Measurements from ENCODE around the gene NDUFV1. TPM values are rescaled to one million over a fixed set of nuclear protein-coding genes. Genes with fewer than 3 reads are reported as not detected.
"Not testable (repeated sequence)": the region's sequence is repeated elsewhere in the genome, so short reads cannot be mapped to it uniquely, and the experiment has no call there.

Gene NDUFV1
- total and polyA plus RNA-seq, 12 donors: 295 to 712 (median 613) TPM

DNA sequence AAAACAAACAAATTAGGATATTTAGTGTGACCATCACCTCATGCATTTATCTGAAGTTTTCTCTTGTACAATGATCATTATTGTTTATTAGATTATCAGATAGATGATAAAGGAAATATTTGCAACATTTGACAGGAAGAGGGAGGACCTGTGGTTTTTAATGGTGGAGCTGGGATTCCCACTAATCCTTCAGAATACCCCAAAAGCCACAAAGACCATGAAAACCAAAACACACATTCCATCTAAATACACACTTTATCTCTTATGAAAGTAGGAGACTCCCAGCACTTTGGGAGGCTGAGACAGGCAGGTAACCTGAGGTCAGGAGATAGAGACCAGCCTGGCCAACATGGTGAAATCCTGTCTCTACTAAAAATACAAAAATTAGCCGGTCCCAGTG is 7.6 kb upstream of the NDUFV1 start:
- TF ChIP-seq, protein P1, sequence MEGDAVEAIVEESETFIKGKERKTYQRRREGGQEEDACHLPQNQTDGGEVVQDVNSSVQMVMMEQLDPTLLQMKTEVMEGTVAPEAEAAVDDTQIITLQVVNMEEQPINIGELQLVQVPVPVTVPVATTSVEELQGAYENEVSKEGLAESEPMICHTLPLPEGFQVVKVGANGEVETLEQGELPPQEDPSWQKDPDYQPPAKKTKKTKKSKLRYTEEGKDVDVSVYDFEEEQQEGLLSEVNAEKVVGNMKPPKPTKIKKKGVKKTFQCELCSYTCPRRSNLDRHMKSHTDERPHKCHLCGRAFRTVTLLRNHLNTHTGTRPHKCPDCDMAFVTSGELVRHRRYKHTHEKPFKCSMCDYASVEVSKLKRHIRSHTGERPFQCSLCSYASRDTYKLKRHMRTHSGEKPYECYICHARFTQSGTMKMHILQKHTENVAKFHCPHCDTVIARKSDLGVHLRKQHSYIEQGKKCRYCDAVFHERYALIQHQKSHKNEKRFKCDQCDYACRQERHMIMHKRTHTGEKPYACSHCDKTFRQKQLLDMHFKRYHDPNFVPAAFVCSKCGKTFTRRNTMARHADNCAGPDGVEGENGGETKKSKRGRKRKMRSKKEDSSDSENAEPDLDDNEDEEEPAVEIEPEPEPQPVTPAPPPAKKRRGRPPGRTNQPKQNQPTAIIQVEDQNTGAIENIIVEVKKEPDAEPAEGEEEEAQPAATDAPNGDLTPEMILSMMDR (IDR thresholded peaks at IDR 0.05): no peak
- intact Hi-C loops (cut with DNase I): no loop called here
- H3K27ac ChIP-seq: no peak overlapping the region
- H3K4me3 ChIP-seq: no peak overlapping the region
- no peaks in the 10 kb centered on the region for H3K4me1 ChIP-seq
- 83 to 90% methylated on average over 1 of the region's 1 CpG for WGBS, 2 donors
- H3K27me3 ChIP-seq: peaks cover 0 to 10% (median 0%) of the 10 kb centered on the region in 7 donors
- H3K36me3 ChIP-seq: no peaks in the 10 kb centered on the region
- DNase-seq: no peak
- peaks cover 0 to 7% (median 0%) of the 10 kb centered on the region in 11 donors for H3K9me3 ChIP-seq
- no peak for ATAC-seq

DNA sequence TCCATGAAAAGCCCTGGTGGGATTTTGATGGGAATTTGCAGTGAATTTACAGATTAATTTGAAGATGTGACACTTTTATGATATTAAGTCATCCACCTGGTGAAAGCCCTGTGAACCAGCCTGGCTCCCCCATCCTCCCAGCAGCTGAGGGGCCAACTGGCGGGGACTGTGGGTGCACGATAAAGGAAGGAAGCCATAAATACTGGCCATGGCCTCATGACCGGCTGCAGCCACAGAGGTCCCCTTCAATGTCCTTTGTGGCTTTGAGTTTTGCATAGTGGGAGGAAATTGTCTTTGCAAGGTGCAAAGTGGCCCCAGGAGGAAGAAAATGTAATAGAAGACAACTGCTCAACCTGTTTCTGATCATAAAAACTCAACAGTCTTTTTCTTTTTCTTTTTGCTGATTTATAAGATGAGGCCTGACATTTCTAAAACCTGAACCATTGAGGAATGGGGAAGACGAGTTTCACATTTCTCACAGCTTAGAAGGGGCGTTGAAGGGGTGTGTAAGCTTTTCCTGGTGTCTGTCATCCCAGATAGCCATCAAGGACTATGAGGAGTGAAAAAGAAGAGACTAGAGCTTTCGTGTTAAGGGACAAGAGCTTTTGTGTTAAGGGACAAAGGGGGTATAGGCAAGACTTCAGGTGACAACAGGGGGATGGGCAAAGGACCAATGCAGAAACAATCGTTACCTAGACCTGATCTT is 6.3 kb upstream of the NDUFV1 start:
- Histone ChIP-seq H3K27me3 (peaks cover 0 to 10% (median 0%) of the 10 kb centered on the region in 7 donors), H3K4me3 (no peak overlapping the region), H3K27ac (no peak overlapping the region), H3K9me3 (peaks cover 0 to 7% (median 0%) of the 10 kb centered on the region in 11 donors), H3K4me1 (peaks cover 0 to 2% (median 0%) of the 10 kb centered on the region in 9 donors), H3K36me3 (no peaks in the 10 kb centered on the region)
- 63 to 65% methylated on average over 7 of the region's 7 CpGs for WGBS, 2 donors
- no peak for ATAC-seq
- TF ChIP-seq, protein P1 (IDR thresholded peaks at IDR 0.05): no peak
- DNase-seq: no peak
- intact Hi-C loops (cut with DNase I): no loop called here

DNA sequence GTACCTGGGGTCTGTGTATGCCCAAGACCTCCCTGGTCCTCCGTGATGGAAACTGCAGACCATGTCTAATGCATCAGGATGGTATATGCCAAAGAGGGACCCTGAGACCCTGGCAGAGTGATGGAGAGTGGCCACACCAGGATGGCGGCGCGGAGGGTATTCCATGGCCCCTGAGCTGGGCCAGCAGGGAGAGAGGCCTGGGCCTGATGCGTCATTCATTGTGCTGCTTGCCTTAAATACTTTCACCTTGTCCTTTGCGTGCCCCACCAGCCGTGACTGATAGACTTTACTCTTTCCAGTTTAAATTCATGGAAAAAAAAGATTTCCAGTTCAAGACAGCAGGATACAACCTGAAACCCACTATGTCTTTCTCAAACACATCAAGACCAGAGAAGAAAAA is 5.6 kb upstream of the NDUFV1 start:
- WGBS, 2 donors: 96 to 98% methylated on average over 7 of the region's 7 CpGs
- no peak overlapping the region for H3K27ac ChIP-seq
- TF ChIP-seq, protein P1 (IDR thresholded peaks at IDR 0.05): no peak
- H3K4me3 ChIP-seq: no peak overlapping the region
- peaks cover 0 to 7% (median 0%) of the 10 kb centered on the region in 11 donors for H3K9me3 ChIP-seq
- H3K4me1 ChIP-seq: peaks cover 0 to 8% (median 4%) of the 10 kb centered on the region in 9 donors
- intact Hi-C loops (cut with DNase I): no loop called here
- no peak for DNase-seq
- no peak for ATAC-seq
- peaks cover 0 to 10% (median 0%) of the 10 kb centered on the region in 7 donors for H3K27me3 ChIP-seq
- no peaks in the 10 kb centered on the region for H3K36me3 ChIP-seq

DNA sequence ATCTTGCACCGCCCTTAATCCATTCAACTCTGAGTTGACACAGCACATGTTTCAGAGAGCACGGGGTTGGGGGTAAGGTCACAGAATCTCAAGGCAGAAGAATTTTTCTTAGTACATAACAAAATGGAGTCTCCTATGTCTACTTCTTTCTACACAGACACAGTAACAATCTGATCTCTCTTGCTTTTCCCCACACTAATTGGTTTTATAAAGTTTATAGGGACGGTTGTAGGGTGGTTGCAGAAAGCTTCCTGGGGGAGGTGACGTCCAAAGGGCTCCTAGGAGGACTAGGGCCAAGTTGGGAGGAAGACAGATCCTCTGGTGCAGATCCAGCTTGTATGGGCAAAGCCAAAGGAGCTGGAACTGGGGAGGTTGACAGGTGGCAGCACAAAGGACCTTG is 2.6 kb upstream of the NDUFV1 start:
- WGBS, 2 donors: 69 to 83% methylated on average over 2 of the region's 4 CpGs
- H3K36me3 ChIP-seq; H3K4me3 ChIP-seq; ATAC-seq; H3K27me3 ChIP-seq; intact Hi-C loops (cut with DNase I); H3K27ac ChIP-seq; DNase-seq; H3K9me3 ChIP-seq: not testable (repeated sequence)
- H3K4me1 ChIP-seq: peaks cover 12 to 27% (median 20%) of the 10 kb centered on the region in 9 donors

DNA sequence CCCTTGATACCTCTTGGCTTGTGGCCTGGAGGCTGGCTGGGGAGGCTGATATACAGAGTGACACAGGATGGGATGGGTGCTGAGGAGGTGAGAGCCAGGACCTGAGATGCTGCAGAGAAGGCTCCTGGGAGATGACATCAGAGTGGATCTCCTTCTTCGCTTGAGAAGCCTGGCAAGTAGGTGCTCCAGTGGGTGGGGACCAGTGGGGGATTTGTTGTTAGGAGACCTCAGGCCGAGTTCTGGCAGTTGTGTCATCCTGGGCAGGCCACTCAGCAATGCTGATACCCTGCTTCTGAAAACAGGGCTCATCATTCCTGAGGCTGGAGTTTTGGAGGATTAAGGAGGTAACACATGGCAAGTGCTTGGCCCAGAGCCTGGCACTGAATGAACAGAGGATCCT is 1.9 kb upstream of the NDUFV1 start:
- intact Hi-C loops (cut with DNase I): loop anchor here in 1 of 10 donors (5.0 kb wide), 1 partner anchor 33 kb away; no protein-coding TSS in a partner anchor
- ATAC-seq: no peak
- Histone ChIP-seq H3K27me3 (peaks cover 0 to 10% (median 0%) of the 10 kb centered on the region in 7 donors), H3K4me3 (no peak overlapping the region), H3K36me3 (peaks cover 0 to 16% (median 12%) of the 10 kb centered on the region in 9 donors), H3K9me3 (no peaks in the 10 kb centered on the region), H3K4me1 (peaks cover 12 to 27% (median 20%) of the 10 kb centered on the region in 9 donors), H3K27ac (no peak overlapping the region)
- WGBS, 2 donors: 87 to 95% methylated on average over 2 of the region's 2 CpGs
- no peak for DNase-seq
- TF ChIP-seq, protein P1 (IDR thresholded peaks at IDR 0.05): no peak
